Uterus (tissue), 2 donors: ENCODE results near the gene NHSL1.

Experiments used
- CTCF ChIP-seq, 4 experiments: fragments of 200-600 bp in 2 of 4; fragments of 450-650 bp in 2 of 4; sonication (generic) in 2 of 4; IDR thresholded peaks; one replicate each; pipeline ENCODE4 v1.5.1; 2016 to 2019; ENCODE audit warnings: antibody characterized with exemption in 4 of 4, mild to moderate bottlenecking in 2 of 4, moderate library complexity in 1 of 4
- POLR2A ChIP-seq, 2 donors: fragments of 450-650 bp; IDR thresholded peaks; one replicate each; pipeline ENCODE4 v1.6.1; 2016; ENCODE audit warnings: antibody characterized with exemption in 2 of 2, mild to moderate bottlenecking in 1 of 2, moderate library complexity in 1 of 2

- no peak for TF ChIP-seq CTCF (IDR thresholded peaks at IDR 0.05)
- no peak for TF ChIP-seq POLR2A (IDR thresholded peaks at IDR 0.05)
Observed at GRCh38 chr6:138442663-138443062, 56.6 kb downstream of the NHSL1 start.
